Neural cell (in vitro differentiated cells): ENCODE results near the gene ADAMTS8. TPM values are rescaled to one million over a fixed set of nuclear protein-coding genes. Genes with fewer than 3 reads are reported as not detected.

Experiments
- H2AFZ ChIP-seq: fragments of 200-600, 300-800 bp; sonication (generic), shearing (Covaris generic); 2 replicates; pipeline ENCODE4 v1.6.0; 2014; ENCODE audit warnings: low read depth, mild to moderate bottlenecking, antibody characterized with exemption, low read length, moderate library complexity
- H3F3A ChIP-seq: fragments of 200-600 bp; shearing (Covaris generic); 2 replicates; pipeline ENCODE4 v1.6.1; 2016; ENCODE audit warnings: mild to moderate bottlenecking, moderate library complexity, mixed read lengths, antibody characterized with exemption, low read length; ENCODE audit not compliant: insufficient read depth, poor library complexity, severe bottlenecking
- H3K27ac ChIP-seq: fragments of 200-600, 300-800 bp; sonication (generic), shearing (Covaris generic); 2 replicates; pipeline ENCODE4 v1.5.1; 2014; ENCODE audit warnings: mild to moderate bottlenecking, low read length, moderate library complexity
- H3K27me3 ChIP-seq: fragments of 300-800, 200-600 bp; sonication (generic), shearing (Covaris generic); 2 replicates; pipeline ENCODE4 v1.6.0; 2014; ENCODE audit warnings: mild to moderate bottlenecking, low read depth, low read length, moderate library complexity; ENCODE audit not compliant: insufficient read depth
- H3K36me3 ChIP-seq: fragments of 300-800, 200-600 bp; sonication (generic), shearing (Covaris generic); 2 replicates; pipeline ENCODE4 v1.5.1; 2014; ENCODE audit warnings: mild to moderate bottlenecking, antibody characterized with exemption, low read length, moderate library complexity; ENCODE audit not compliant: insufficient read depth
- H3K4me2 ChIP-seq: fragments of 300-800, 200-600 bp; sonication (generic), shearing (Covaris generic); 2 replicates; pipeline ENCODE4 v1.6.0; 2014; ENCODE audit warnings: mild to moderate bottlenecking, low read length
- H3K4me3 ChIP-seq: fragments of 300-800, 200-600 bp; sonication (generic), shearing (Covaris generic); 2 replicates; pipeline ENCODE4 v1.5.1; 2014; ENCODE audit warnings: mild to moderate bottlenecking, low read length, moderate library complexity
- H3K79me2 ChIP-seq: fragments of 200-600 bp; shearing (Covaris generic); replicated peaks from 2 replicates; pipeline ENCODE4 v1.6.0; 2014; ENCODE audit warnings: mild to moderate bottlenecking, low read length, moderate library complexity; ENCODE audit not compliant: insufficient read depth
- H3K9ac ChIP-seq: fragments of 300-800, 200-600 bp; sonication (generic), shearing (Covaris generic); 2 replicates; pipeline ENCODE4 v1.6.1; 2016; ENCODE audit warnings: mild to moderate bottlenecking, low read length, mixed read lengths
- H3K9me2 ChIP-seq: fragments of 200-600 bp; shearing (Covaris generic); 2 replicates; pipeline ENCODE4 v1.6.1; 2016; ENCODE audit warnings: mild to moderate bottlenecking, low read length, mixed read lengths; ENCODE audit not compliant: insufficient read depth
- H3K9me3 ChIP-seq: fragments of 200-600, 300-800 bp; sonication (generic), shearing (Covaris generic); 2 replicates; pipeline ENCODE4 v1.6.1; 2016; ENCODE audit warnings: mild to moderate bottlenecking, mixed run types, low read length, moderate library complexity, mixed read lengths
- H4K20me1 ChIP-seq: fragments of 200-600 bp; shearing (Covaris generic); 2 replicates; pipeline ENCODE4 v1.6.1; 2016; ENCODE audit warnings: mild to moderate bottlenecking, mixed run types; ENCODE audit not compliant: insufficient read depth
- EP300 ChIP-seq: fragments of 450-650 bp; conservative IDR thresholded peaks from 2 replicates; pipeline ENCODE4 v1.6.1; 2014; ENCODE audit warnings: antibody characterized with exemption, mild to moderate bottlenecking, moderate library complexity; ENCODE audit not compliant: poor library complexity, severe bottlenecking
- EZH2 ChIP-seq: fragments of 200-600, 300-800 bp; shearing (Covaris generic), sonication (generic); IDR thresholded peaks from 2 replicates; pipeline ENCODE4 v1.6.1; 2014; ENCODE audit warnings: antibody characterized with exemption, low read length, borderline replicate concordance, mild to moderate bottlenecking; ENCODE audit not compliant: insufficient read depth, poor library complexity, severe bottlenecking
- MXI1 ChIP-seq: fragments of 450-650 bp; conservative IDR thresholded peaks from 2 replicates; pipeline ENCODE4 v1.6.1; 2014; ENCODE audit warnings: antibody characterized with exemption, mild to moderate bottlenecking; ENCODE audit not compliant: poor library complexity, severe bottlenecking
- POLR2AphosphoS5 ChIP-seq: IDR thresholded peaks from 2 replicates; pipeline ENCODE4 v1.6.1; 2012
- RAD21 ChIP-seq: fragments of 450-650 bp; conservative IDR thresholded peaks from 2 replicates; pipeline ENCODE4 v1.6.1; 2014; ENCODE audit warnings: antibody characterized with exemption, mild to moderate bottlenecking, moderate library complexity
- REST ChIP-seq: IDR thresholded peaks from 2 replicates; pipeline ENCODE4 v1.6.1; 2012; ENCODE audit warnings: borderline replicate concordance
- SMC3 ChIP-seq: fragments of 450-650 bp; conservative IDR thresholded peaks from 2 replicates; pipeline ENCODE4 v1.6.1; 2014; ENCODE audit warnings: antibody characterized with exemption, mild to moderate bottlenecking, moderate library complexity; ENCODE audit not compliant: poor library complexity
- TAF1 ChIP-seq: IDR thresholded peaks from 2 replicates; pipeline ENCODE4 v1.6.1; 2012; ENCODE audit warnings: low read depth
- polyA plus RNA-seq: library from polyadenylated mRNA; depleted of rRNA; stranded (reverse); fragments of >200 nt; gene quantifications from 2 replicates; pipeline ENCODE4 v1.2.3, GENCODE V29; 2014
- TF ChIP-seq, protein P1 (sequence below): fragments of 450-650 bp; IDR thresholded peaks from 2 replicates; pipeline ENCODE4 v1.5.1; 2014; ENCODE audit warnings: antibody characterized with exemption, mild to moderate bottlenecking, moderate library complexity; ENCODE audit not compliant: poor library complexity, severe bottlenecking

ADAMTS8 gene
- polyA plus RNA-seq, 1 donor from 2014 or later, result 0.94 TPM

DNA sequence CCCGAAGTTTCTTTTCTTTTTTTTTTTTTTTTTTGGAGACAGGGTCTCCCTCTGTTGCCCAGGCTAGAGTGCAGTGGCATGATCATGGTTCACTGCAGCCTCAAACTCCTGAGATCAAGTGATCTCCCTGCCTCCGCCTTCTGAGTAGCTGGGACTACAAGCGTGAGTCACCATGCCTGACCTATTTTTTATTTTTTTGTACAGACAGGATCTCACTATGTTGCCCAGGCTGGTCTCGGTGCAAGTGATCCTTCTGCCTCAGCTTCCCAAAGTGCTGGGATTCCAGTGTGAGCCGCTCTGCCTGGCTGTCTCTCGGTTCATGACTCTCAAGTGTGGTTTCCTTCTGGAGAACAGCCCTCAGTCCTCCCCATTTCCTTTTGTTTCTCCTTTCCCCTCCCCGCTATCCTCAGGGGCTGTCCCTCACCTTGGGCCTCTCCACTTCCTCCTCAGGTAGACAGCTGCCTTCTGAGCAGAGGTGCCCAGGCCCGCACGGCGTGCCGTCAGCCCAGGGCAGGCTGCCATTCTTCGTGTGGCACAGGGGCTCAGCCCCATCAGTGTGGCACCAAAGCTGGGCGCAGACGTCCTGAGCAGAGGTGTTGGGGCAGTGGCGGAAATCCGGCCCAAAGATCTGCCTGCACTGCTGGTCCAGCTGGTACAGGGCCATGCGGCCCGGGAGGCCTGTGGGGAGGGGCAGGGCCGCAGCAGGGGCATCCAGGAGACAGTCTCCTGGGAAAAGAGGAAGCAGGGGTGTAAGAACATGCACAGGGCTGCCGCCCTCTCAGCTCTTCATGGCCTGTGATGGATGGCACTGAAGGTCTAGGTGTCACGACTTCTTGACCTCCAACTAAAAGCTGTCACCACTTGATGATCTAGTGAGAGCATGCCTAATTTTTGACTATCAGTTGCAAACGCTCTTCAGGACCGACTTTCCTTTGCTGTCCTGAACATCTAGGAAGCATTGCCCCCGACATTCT is 14.0 kb downstream of the ADAMTS8 start:
- H3K27ac ChIP-seq, result no peak overlapping the region
- H3K4me2 ChIP-seq, result no peak overlapping the region
- no peaks in the 10 kb centered on the region for H3K79me2 ChIP-seq
- H3K36me3 ChIP-seq, result no peaks in the 10 kb centered on the region
- no peaks in the 10 kb centered on the region for H3K27me3 ChIP-seq
- TF ChIP-seq, protein P1, sequence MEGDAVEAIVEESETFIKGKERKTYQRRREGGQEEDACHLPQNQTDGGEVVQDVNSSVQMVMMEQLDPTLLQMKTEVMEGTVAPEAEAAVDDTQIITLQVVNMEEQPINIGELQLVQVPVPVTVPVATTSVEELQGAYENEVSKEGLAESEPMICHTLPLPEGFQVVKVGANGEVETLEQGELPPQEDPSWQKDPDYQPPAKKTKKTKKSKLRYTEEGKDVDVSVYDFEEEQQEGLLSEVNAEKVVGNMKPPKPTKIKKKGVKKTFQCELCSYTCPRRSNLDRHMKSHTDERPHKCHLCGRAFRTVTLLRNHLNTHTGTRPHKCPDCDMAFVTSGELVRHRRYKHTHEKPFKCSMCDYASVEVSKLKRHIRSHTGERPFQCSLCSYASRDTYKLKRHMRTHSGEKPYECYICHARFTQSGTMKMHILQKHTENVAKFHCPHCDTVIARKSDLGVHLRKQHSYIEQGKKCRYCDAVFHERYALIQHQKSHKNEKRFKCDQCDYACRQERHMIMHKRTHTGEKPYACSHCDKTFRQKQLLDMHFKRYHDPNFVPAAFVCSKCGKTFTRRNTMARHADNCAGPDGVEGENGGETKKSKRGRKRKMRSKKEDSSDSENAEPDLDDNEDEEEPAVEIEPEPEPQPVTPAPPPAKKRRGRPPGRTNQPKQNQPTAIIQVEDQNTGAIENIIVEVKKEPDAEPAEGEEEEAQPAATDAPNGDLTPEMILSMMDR, result no peak
- TF ChIP-seq RAD21, result no peak
- no peak for TF ChIP-seq MXI1
- no peak for TF ChIP-seq EZH2
- TF ChIP-seq POLR2AphosphoS5, result no peak
- no peak for TF ChIP-seq EP300
- TF ChIP-seq TAF1, result no peak
- TF ChIP-seq SMC3, result no peak
- no peak for TF ChIP-seq REST
- H3F3A ChIP-seq, result no peaks in the 10 kb centered on the region
- no peaks in the 10 kb centered on the region for H3K9me2 ChIP-seq
- H4K20me1 ChIP-seq, result no peaks in the 10 kb centered on the region
- H3K9ac ChIP-seq, result no peak overlapping the region
- no peaks in the 10 kb centered on the region for H3K9me3 ChIP-seq
- H3K4me3 ChIP-seq, result no peak overlapping the region
- H2AFZ ChIP-seq, result no peak overlapping the region

DNA sequence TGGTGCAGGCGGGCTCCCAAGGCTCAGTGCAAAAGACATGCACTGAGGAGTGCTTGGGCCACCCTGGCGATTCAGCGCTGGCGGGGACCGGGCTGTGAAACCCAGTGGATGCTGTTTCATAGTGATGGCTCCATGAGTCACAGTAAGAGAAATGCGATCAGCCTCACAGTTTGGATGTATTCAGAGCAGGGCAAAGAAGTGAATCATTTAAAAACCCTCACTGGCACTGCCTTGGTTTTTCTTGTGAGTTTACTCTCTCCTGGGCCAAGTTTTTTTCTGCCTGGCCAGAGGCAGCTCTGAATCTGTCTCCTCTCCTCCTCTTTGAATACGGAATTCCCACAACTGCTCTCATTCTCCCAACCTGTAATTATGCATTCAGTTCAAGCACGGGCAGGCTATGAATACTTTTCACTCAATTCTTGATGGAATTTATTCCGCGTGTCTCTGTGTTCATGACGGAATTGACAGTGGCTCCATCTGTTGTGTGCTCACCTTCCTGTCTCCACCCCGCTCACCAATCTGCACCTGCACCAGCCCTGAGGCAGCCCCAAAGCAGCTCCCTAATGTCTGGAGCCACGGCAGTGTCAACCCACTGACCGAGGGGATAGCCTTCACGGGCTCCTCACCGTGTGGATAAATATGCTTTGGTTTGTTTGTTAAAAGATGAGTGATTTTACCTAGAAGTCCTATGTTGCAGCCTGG is 14.9 kb downstream of the ADAMTS8 start:
- Histone ChIP-seq H3K27ac (peak overlapping the region; percentile 7), H3K4me3 (peak overlapping the region; percentile 7), H3F3A (no peaks in the 10 kb centered on the region), H3K4me2 (no peak overlapping the region), H3K79me2 (no peaks in the 10 kb centered on the region), H3K9me3 (no peaks in the 10 kb centered on the region), H3K36me3 (no peaks in the 10 kb centered on the region), H3K27me3 (no peaks in the 10 kb centered on the region), H3K9me2 (no peaks in the 10 kb centered on the region), H2AFZ (no peak overlapping the region), H4K20me1 (no peaks in the 10 kb centered on the region), H3K9ac (no peak overlapping the region)
- TF ChIP-seq REST (peak; percentile 35), MXI1 (no peak)
